HEK293 (cell line): ENCODE results near the gene FRRS1L.

Source experiments
- GLI2 ChIP-seq: fragments of 450-650 bp; formaldehyde crosslinking; IDR thresholded peaks from 2 replicates; pipeline ENCODE4; 2017; ENCODE audit warnings: missing biosample characterization, missing genetic modification characterization, low read depth, borderline replicate concordance
- KLF1 ChIP-seq: fragments of 450-650 bp; formaldehyde crosslinking; IDR thresholded peaks from 2 replicates; pipeline ENCODE4 v1.5.1; 2016; ENCODE audit warnings: missing biosample characterization, missing genetic modification characterization
- MYNN ChIP-seq: fragments of 450-650 bp; formaldehyde crosslinking; IDR thresholded peaks from 2 replicates; pipeline ENCODE4 v1.5.1; 2016; ENCODE audit warnings: missing biosample characterization, missing genetic modification characterization, borderline replicate concordance
- ZNF239 ChIP-seq: fragments of 450-650 bp; formaldehyde crosslinking; IDR thresholded peaks from 2 replicates; pipeline ENCODE4 v1.5.1; 2016; ENCODE audit warnings: missing biosample characterization, missing genetic modification characterization
- ZNF311 ChIP-seq: fragments of 450-650 bp; formaldehyde crosslinking; IDR thresholded peaks from 2 replicates; pipeline ENCODE4 v1.5.1; 2017; ENCODE audit warnings: missing biosample characterization, missing genetic modification characterization, borderline replicate concordance
- ZNF350 ChIP-seq: fragments of 450-650 bp; formaldehyde crosslinking; IDR thresholded peaks from 2 replicates; pipeline ENCODE4 v1.5.0; 2017; ENCODE audit warnings: missing biosample characterization, mild to moderate bottlenecking, missing genetic modification characterization
- ZNF530 ChIP-seq: fragments of 450-650 bp; formaldehyde crosslinking; IDR thresholded peaks from 2 replicates; pipeline ENCODE4 v1.5.1; 2016; ENCODE audit warnings: low read depth, missing biosample characterization, missing genetic modification characterization
- ZNF561 ChIP-seq: fragments of 450-650 bp; IDR thresholded peaks from 2 replicates; pipeline ENCODE4 v1.5.1; 2018; ENCODE audit warnings: missing biosample characterization, missing genetic modification characterization, borderline replicate concordance
- ZNF76 ChIP-seq: fragments of 450-650 bp; formaldehyde crosslinking; IDR thresholded peaks from 2 replicates; pipeline ENCODE4; 2016; ENCODE audit warnings: low read depth, missing biosample characterization, missing genetic modification characterization, borderline replicate concordance
- ZXDB ChIP-seq: fragments of 450-650 bp; formaldehyde crosslinking; IDR thresholded peaks from 2 replicates; pipeline ENCODE4 v1.5.1; 2016; ENCODE audit warnings: missing biosample characterization, missing genetic modification characterization
- TF ChIP-seq, protein P1 (sequence below): fragments of 450-650 bp; formaldehyde crosslinking; IDR thresholded peaks from 2 replicates; pipeline ENCODE4 v1.5.1; 2016; ENCODE audit warnings: missing biosample characterization, missing genetic modification characterization
- TF ChIP-seq, protein P2 (sequence below): fragments of 450-650 bp; formaldehyde crosslinking; IDR thresholded peaks from 2 replicates; pipeline ENCODE4 v1.5.1; 2016; ENCODE audit warnings: missing biosample characterization, missing genetic modification characterization

- no peak for TF ChIP-seq ZNF239 (tag by site-specific recombination)
- TF ChIP-seq GLI2 = no peak
- TF ChIP-seq MYNN (tag by site-specific recombination) = no peak
- no peak for TF ChIP-seq ZXDB (tag by site-specific recombination)
- TF ChIP-seq ZNF350 (tag by site-specific recombination) = no peak
- TF ChIP-seq ZNF311 (tag by site-specific recombination) = no peak
- TF ChIP-seq, protein P1, sequence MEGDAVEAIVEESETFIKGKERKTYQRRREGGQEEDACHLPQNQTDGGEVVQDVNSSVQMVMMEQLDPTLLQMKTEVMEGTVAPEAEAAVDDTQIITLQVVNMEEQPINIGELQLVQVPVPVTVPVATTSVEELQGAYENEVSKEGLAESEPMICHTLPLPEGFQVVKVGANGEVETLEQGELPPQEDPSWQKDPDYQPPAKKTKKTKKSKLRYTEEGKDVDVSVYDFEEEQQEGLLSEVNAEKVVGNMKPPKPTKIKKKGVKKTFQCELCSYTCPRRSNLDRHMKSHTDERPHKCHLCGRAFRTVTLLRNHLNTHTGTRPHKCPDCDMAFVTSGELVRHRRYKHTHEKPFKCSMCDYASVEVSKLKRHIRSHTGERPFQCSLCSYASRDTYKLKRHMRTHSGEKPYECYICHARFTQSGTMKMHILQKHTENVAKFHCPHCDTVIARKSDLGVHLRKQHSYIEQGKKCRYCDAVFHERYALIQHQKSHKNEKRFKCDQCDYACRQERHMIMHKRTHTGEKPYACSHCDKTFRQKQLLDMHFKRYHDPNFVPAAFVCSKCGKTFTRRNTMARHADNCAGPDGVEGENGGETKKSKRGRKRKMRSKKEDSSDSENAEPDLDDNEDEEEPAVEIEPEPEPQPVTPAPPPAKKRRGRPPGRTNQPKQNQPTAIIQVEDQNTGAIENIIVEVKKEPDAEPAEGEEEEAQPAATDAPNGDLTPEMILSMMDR (tag by site-specific recombination) = no peak
- TF ChIP-seq KLF1 (tag by site-specific recombination) = no peak
- TF ChIP-seq ZNF76 = no peak
- TF ChIP-seq ZNF530 = no peak
- TF ChIP-seq ZNF561 (tag by site-specific recombination) = no peak
- TF ChIP-seq, protein P2, sequence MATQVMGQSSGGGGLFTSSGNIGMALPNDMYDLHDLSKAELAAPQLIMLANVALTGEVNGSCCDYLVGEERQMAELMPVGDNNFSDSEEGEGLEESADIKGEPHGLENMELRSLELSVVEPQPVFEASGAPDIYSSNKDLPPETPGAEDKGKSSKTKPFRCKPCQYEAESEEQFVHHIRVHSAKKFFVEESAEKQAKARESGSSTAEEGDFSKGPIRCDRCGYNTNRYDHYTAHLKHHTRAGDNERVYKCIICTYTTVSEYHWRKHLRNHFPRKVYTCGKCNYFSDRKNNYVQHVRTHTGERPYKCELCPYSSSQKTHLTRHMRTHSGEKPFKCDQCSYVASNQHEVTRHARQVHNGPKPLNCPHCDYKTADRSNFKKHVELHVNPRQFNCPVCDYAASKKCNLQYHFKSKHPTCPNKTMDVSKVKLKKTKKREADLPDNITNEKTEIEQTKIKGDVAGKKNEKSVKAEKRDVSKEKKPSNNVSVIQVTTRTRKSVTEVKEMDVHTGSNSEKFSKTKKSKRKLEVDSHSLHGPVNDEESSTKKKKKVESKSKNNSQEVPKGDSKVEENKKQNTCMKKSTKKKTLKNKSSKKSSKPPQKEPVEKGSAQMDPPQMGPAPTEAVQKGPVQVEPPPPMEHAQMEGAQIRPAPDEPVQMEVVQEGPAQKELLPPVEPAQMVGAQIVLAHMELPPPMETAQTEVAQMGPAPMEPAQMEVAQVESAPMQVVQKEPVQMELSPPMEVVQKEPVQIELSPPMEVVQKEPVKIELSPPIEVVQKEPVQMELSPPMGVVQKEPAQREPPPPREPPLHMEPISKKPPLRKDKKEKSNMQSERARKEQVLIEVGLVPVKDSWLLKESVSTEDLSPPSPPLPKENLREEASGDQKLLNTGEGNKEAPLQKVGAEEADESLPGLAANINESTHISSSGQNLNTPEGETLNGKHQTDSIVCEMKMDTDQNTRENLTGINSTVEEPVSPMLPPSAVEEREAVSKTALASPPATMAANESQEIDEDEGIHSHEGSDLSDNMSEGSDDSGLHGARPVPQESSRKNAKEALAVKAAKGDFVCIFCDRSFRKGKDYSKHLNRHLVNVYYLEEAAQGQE (tag by site-specific recombination) = no peak
Observed at GRCh38 chr9:109082091-109082620, 84.9 kb downstream of the FRRS1L start.
